T-helper 22 cell (primary cell): ENCODE results near the gene TTC24.
"Not testable (repeated sequence)": the region's sequence is repeated elsewhere in the genome, so short reads cannot be mapped to it uniquely, and the experiment has no call there.

Experiments
- DNase-seq: peaks from one replicate; pipeline ENCODE4 v3.0.0-alpha.2; 2020; ENCODE audit warnings: low read depth

The TTC24 gene

GRCh38 chr1:156579472-156579871 is at the start of gene TTC24:
TSS of gene TTC24 (plus strand) at chr1:156579723. CDS start at chr1:156581365, 1,642 bp downstream.
- no peak for DNase-seq

DNA sequence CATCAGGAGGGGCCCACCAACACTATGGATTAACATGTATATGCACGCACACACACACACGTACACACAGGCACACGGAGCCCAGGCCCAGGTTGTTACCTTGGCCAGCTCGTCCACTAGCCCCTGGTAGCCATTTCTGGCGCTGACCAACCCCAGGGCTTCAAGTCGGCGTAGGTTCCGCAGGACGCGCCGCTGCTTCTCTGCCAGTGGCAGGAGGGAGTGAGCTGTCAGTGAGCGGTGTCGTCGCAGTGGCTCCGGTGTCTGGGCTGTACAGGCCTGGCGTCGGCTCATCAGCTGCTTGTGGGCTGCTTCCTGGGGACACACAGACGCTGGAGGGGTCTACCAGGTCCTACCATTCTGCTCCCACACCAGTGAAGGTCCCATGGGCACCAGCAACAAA is 49.5 kb upstream of the TTC24 start:
- DNase-seq = no peak

DNA sequence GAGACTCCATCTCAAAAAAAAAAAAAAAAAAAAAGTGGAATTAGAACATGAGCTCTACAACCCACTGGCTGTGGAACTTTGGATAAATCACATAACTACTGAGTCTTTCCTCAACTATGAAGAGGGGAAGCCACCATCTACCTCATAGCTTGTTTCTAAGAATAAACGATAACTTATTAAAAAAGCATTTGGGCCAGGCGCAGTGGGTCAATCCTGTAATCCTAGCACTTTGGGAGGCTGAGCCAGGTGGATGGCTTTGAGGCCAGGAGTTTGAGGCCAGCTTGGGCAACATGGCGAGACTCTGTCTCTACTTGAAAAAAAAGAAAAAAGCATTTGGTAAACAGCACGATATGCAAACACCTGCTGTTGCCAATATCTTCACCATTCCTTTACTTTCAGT is 47.1 kb upstream of the TTC24 start:
- no peak for DNase-seq

GRCh38 chr1:156533568-156534220 is 45.8 kb upstream of the TTC24 start:
- DNase-seq = no peak

- DNase-seq = no peak
These were observed 45.0 kb upstream of the TTC24 start for GRCh38 chr1:156534424-156535060.

DNA sequence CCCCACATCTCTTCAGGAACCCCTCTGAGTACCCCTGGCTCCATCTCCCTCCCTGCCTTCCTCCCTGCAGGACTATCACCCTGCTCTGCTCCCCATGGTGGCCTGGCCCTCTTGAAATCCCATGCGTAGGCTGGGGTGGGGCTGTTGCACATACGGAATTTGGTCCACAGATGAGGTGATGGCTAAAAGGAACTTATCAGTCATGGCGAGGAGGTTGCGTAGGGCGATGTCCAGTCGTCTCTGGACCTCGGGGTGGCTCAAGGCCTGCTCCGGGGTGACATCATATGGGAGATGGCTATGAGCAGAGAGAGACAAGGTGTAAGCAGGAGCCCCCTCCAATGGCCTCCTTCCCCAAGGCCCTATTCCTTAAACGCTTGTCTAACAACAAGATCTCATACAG is 42.5 kb upstream of the TTC24 start:
- no peak for DNase-seq

DNA sequence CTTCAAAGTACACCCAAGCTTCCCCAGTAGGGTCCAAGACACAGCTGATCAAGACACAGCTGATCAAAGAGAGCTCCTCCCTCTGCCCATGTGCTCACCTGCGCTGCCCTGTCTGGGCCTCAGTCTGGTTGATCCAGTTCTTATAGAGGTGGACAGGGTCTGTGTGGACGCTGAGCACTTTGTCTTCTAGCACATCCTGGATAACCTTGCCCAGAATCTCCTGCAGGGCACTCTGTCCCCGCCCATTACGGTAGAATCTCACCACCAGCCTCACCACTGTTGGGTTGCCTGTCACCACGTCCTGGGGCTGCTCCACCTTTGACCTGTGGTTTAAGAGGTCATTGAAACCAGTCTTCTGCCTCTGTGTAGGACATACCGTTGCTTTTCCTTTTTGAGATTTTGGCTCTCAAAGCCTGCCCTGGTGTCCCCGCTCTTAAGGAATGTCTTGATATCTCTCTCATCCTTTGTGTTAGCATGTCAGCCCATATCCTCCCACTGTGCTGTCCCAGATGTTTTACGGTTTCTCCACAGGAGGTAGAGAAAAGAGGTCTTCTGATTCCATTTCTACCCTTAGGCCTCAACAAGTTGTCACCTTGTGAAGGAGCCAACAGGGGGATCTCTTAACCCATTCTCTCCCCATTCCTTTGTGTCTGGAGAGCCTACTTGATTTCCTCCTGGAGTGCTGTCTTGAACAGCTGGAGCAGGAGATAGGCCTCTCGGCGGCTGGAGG is 40.6 kb upstream of the TTC24 start:
- no peak for DNase-seq

- no peak for DNase-seq
These were observed 39.6 kb upstream of the TTC24 start for GRCh38 chr1:156539818-156540355.

- DNase-seq = no peak
These were observed 38.6 kb upstream of the TTC24 start for GRCh38 chr1:156540955-156541354.

DNA sequence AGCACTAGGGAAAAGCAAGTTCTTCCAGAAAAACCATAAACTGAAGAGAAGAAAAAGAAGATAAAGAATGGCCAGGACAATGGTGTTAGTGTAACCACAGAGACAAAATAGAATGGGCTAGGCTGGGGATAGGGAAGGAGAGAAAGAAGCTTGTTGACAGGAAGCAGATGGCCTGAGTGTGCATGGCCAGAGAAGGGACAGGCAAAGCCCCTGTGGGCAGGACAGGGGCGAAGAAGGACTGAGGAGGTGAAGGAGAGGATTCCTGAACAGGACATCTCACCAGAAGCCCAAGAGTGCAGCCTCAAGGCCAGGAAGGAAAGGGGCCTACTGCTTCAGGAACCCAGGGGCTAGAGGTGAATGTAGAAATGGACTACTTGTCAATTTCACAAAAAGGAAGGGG is 36.5 kb upstream of the TTC24 start:
- DNase-seq = no peak

GRCh38 chr1:156544592-156545102 is 34.9 kb upstream of the TTC24 start:
- DNase-seq = no peak

DNA sequence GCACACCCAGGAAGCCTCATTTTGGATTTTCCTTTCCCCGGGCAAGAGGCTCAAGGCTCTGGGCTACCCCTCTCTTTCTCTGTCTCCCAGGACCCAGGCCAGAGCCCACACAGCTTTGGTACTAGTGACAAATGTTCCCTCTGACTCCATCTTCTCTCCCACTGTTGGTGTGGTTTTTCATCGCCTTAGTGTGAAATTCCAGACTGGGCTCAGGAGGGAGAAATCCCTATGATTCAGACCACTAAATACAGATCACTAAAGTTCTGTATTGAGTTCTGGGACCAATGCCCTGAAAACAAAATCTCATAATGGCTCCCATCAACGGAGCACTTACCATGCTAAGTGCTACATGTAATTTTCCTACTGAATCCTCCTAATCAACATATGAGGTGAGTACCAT is 33.3 kb upstream of the TTC24 start:
- DNase-seq = no peak

DNA sequence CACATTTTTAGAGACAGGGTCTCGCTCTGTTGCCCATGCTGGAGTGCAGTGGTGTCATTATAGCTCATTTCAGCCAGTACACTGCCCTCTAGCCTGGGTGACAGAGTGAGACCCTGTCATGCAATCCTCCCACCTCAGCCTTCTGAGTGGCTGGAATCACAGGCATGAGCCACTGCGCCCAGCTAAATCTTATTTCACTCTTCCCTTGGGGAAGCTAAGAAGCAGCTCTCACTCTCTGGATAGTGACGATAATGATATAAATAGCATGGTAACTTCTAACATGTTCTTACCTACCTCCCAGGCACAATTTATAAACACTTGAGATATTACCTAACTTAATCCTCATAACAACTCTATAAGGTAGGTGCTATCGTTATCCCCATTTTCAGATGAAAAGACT is 32.1 kb upstream of the TTC24 start:
- no peak for DNase-seq

GRCh38 chr1:156547982-156548381 is 31.5 kb upstream of the TTC24 start:
- no peak for DNase-seq

DNA sequence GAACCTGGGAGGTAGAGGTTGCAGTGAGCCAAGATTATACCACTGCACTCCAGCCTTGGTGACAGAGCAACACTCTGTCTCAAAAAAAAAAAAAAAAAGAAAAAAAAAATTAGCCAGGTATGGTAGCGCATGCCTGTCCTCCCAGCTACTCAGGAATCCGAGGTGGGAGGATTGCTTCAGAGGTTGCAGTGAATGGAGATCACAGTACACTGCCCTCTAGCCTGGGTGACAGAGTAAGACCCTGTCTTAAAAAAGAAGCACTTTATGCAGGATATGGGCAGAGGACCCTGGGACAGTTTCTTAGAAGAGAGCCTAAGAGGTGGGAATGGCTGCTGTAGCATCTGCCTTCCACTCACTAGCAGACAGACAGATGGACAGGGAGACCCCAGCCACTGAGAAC is 30.1 kb upstream of the TTC24 start:
- no peak for DNase-seq

GRCh38 chr1:156549831-156550230 is 29.7 kb upstream of the TTC24 start:
- no peak for DNase-seq

GRCh38 chr1:156550346-156550745 is 29.2 kb upstream of the TTC24 start:
- DNase-seq = no peak

GRCh38 chr1:156551066-156551643 is 28.4 kb upstream of the TTC24 start:
- DNase-seq = no peak

- DNase-seq = no peak
These were observed 27.7 kb upstream of the TTC24 start for GRCh38 chr1:156551869-156552268.

- no peak for DNase-seq
These were observed 27.0 kb upstream of the TTC24 start for GRCh38 chr1:156552518-156552917.

DNA sequence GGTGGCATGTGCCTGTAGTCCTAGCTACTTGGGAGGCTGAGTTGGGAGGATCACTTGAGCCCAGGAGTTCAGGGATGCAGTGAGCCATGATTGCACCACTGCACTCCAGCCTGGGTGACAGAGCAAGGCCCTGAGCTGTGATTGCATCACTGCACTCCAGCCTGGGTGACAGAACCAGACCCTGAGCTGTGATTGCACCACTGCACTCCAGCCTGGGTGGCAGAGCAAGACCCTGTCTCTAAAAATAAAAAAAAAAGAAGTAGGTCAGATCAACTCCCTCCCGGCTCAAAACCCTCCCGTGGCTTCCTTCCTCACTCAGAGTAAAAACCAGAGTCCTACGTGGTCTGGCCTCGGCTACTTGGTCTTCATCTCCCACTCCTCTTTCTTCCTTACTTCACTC is 26.6 kb upstream of the TTC24 start:
- DNase-seq = not testable (repeated sequence)

- DNase-seq = no peak
These were observed 25.6 kb upstream of the TTC24 start for GRCh38 chr1:156553860-156554485.
